Right hindlimb (tissue), 1 donor: ENCODE results near the gene RIPK4.

Experiments used
- DNase-seq: peaks from one replicate; pipeline ENCODE4 v3.0.0-alpha.2; 2018

Gene RIPK4

GRCh38 chr21:41752231-41752681 lies 14.6 kb downstream of the RIPK4 start:
- peak; percentile 49 for DNase-seq

DNA sequence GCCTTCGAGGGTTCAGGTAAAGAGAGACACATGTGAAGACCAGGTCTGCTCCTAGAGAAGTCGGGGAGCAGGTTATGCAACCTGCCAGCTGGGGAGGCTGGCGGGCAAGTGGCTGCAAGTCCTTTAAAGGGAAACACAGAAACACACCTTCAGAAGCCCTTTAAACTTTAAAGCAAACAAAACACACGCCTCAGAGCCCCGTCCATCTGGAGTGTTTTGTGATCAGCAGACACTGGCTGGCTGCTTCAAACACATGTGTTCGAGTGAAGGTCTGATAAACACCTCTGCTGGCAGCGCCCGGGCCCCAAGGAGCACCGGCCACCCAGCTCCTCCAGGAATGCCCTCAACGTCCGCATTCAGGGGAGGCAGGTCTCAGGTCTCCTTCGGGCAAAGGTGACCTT lies 15.2 kb downstream of the RIPK4 start:
- no peak for DNase-seq

DNA sequence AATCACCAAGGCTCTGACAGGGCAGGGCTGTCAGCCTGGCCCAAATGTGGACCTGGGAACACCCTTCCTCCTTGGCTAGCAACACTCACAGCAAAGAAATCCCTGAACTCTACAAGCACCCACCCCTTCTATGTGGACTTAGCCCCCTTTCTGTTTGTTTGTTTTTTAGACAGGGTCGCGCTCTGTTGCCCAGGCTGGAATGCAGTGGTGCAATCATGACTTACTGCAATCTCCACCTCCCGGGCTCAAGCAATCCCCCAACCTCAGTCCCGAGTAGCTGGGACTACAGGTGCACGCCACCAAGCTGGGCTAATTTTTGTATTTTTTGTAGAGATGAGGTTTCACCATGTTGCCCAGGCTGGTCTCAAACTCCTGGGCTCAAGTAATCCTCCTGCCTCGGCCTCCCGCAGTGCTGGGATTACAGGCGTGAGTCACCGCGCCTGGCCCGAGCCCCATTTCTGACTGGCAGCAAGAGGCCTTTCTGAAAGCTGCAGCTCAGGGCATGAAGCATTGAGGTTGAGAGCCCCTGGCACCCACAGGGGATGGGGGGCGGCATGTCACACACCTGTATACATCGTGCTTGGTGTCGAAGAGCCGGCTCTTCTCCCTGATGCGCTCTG lies 16.2 kb downstream of the RIPK4 start:
- DNase-seq = no peak

DNA sequence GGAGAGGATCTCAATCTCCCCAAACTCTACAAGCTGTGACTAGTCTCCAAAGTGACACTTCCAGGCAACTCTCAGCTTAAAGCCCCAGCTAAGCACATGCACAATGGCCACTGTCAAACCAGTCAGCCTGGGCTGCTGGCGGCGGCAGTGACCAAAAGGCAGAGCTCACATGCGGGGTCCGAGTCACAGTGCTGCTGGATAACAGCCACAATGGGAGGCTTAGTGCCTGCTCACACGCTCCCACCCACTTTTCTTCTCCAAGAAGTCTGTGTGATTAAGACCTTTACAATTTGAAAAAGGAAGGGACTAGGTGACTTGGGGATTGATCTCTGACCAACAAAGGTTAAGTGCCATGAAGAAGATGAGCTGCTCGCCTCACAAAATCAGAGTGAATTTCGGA lies 16.8 kb downstream of the RIPK4 start:
- DNase-seq = no peak

GRCh38 chr21:41749286-41749685 lies 17.6 kb downstream of the RIPK4 start:
- DNase-seq = no peak

DNA sequence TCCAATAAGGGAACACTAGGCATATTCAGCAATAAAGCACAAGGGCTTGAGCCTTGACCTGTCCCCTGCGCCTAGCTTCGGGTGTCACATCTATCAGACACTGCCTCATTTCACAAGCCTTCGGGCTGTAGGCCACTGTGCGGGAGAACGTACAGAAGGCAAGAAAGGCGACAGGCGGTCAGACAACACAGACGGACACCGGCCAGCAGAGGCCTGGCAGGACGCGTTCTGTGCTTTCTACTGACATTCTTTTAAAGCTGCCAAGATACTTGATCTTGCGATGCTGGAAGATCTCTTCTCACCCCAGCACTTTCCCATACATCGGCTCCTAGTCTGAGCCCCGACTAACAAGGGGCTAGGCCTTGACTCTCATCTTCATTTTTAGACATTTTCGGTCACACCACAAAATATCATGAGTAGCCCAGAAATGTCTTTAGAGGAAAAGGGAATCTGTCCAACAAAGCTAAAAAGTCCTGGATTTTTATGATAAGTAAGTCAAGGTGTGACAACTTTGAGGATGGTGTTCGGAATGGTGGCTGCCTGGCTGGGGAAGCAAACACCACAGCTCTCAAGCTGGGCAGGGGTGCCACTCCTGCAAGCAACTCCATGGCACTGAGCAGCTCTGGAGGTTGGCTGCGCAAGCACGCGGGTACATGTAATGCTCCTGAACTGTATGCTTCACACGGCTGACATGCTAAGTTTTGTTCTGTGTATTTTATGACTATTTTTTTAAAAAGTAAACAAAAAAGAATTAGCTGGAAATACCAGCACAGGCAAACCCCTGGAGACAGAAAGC lies 18.7 kb downstream of the RIPK4 start:
- DNase-seq = no peak

GRCh38 chr21:41746744-41747006 lies 20.2 kb downstream of the RIPK4 start:
- DNase-seq = no peak

DNA sequence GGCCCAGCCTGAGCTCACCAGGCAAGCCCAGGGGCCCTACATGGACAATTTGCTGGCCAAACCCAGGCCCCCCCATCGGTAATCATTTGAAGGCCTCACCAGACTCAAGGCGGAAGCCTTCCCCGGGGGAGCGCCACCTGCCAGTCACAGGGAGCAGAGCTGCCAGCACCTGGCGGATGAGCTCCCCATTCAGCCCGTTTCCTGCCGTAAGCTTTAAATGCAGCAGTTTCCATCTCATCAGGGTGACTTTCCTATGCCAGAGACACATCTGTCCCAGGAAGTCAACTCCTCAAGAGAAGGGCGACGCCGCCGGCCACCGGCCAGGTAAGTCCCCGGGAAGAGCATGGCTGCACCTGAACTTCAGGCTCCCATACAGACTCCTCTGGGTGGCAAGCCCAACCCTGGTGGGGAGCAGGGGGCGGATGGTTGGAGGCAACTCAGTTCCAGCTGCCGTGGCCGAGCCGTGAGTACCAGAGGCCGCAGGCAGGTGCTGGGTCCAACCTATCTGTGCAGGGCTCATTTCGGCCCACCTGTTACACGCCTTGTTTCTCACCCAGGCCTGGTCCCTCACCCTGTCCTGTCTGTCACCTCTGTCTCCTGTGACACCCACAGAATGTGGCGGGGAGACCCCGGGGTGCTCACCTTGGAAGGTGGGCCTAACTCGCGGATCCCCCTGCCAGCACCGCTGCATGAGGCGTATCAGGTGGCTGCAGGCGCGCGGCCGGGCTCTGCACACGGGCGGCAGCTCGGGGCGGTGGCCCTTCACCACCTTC lies 20.7 kb downstream of the RIPK4 start:
- no peak for DNase-seq

DNA sequence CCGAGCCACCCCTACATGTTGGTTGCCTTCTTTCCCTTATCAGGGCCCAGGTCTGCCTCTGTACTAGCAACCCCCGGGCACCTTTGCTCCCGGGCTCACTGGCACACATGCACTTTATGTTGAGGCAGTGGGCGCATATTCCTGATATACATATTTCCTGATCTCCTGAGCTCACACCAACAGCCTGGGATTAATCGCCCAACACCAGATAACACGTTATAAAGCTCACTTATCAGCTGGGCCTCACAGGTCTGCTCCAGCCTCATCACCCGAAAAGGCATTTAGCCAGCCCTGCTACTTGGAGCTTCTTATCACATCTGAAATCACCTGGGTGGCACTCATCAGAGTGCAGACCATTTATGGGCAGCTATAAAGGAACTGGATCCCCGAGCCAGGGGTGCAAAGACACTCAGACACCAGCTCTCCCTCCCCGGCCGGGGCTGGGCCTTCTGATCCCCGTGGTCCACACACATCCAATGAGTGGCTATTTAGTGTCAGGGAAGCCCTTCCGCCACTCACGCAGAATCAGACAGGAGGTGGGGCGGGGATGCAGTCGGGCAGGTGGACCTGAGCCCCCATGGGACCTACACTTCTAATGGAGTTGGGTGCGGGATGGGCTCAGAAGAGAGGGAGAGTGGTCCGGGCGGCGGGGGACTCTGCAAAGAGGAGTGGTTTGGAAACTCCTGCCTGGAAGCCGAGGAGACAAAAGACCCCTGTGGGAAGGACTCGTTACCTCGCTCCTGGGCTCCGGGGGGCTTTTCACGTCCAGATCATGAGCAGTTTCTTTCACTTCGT lies 21.6 kb downstream of the RIPK4 start:
- no peak for DNase-seq

- peak; percentile 58 for DNase-seq
These were observed 22.6 kb downstream of the RIPK4 start for GRCh38 chr21:41744028-41744930.

- no peak for DNase-seq
These were observed 23.4 kb downstream of the RIPK4 start for GRCh38 chr21:41743321-41744027.

DNA sequence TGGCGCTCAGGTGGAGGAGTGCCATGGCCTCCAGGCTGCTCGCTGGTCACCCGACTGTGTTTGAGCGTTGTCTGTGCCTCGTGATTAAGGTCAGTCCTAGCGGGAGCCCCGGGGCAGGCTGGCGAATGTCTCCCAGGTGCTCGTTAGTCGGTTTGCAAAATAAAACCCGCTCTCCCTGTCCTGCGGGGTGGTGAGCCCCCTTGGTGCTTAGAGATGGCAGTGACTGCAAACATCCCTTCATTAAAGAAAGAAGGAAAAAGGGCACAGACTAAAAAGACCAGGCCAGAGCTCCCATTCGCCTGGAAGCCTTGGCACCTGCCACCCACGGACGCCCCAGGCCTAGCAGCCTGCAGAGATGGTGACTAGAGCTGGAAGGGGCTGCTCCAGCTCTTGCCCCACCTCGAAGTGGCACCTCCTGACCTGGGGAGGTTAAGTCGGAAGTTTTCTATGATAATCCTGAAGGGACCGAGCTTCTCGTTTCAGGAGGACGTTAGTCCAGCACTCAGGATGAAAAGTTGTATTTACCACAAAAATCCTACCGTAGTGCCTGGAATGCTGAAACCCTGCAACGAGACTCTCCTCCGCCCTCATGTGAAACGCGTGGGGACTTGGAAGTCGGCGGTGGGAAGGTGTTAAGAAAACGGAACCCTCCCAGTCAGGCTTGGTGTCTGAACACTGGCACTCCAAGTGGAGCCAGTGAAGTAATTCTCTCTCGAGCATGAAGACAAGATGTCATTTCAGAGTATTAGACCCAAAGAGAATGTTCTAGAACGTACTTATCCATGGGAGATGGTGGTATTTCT lies 24.6 kb downstream of the RIPK4 start:
- no peak for DNase-seq

- DNase-seq = peak; percentile 7
These were observed 25.4 kb downstream of the RIPK4 start for GRCh38 chr21:41741253-41742072.

- peak; percentile 16 for DNase-seq
These were observed 26.1 kb downstream of the RIPK4 start for GRCh38 chr21:41740604-41741252.

DNA sequence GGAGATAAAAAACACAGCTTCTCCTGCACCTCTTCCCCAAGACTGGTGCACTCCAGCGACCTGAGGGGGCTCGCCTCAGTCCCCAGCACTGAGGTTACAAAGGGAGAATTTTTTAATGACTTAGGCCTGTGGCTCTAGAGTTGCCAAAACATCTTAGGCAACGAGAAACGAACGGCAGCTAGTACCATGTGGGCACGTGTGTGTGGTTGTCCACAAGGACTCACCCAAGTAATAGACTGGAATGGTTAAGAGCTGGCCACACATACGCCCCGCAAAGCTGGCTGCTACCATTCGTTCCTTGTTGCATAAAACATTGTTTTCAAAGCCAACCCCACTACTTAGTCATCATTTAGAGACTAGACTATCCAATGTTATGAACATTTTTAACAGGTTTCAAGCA lies 26.9 kb downstream of the RIPK4 start:
- DNase-seq = no peak

- no peak for DNase-seq
These were observed 27.8 kb downstream of the RIPK4 start for GRCh38 chr21:41739011-41739410.

- no peak for DNase-seq
These were observed 29.1 kb downstream of the RIPK4 start for GRCh38 chr21:41737651-41738324.

DNA sequence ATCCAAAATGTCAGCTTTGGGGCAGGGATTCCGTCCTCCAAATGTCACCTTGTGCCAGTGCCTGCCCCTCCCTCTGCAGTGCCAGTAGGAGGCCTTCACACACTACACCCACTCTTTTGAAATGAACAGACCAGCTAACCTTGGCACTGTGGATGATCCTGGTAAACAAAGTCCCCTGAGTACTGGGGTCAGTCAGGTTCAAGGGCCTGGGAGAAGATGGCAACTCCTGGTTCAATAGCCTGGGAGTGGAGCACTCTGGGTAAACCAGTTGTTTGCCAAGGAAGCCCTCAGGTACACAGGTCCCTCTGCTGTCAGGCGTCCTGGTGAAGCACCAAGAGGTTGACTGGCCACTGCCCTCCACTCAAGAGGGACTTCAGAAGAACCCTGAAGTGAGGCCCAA lies 30.4 kb downstream of the RIPK4 start:
- DNase-seq = no peak
